Lower leg skin (tissue), 4 donors: Measurements from ENCODE around the gene PMIS2. TPM values are rescaled to one million over a fixed set of nuclear protein-coding genes. Genes with fewer than 3 reads are reported as not detected.

Experiments
- DNase-seq, 2 donors: peaks; one replicate each; pipeline ENCODE4 v3.0.0-alpha.2; 2019; ENCODE audit warnings: low spot score in 2 of 2
- H3K4me3 ChIP-seq: fragments of 200-600 bp; sonication (generic); 2 replicates; pipeline ENCODE4 v1.5.1; 2017; ENCODE audit warnings: mild to moderate bottlenecking, low read depth; ENCODE audit not compliant: poor library complexity, severe bottlenecking
- POLR2A ChIP-seq, 2 donors: fragments of 450-650 bp; IDR thresholded peaks; one replicate each; pipeline ENCODE4 v1.6.1; 2016 to 2017; ENCODE audit warnings: antibody characterized with exemption in 2 of 2, mild to moderate bottlenecking in 1 of 2, moderate library complexity in 1 of 2
- WGBS, 2 donors: methylation state at CpG; one replicate each; pipeline ENCODE4 v1.1.5; 2018; 5-methylcytosine and 5-hydroxymethylcytosine counted together
- intact Hi-C: fragments of 100-400 bp; cut with DNase I; formaldehyde crosslinking; loops from one replicate; pipeline ENCODE4 v1.15.0; 2023; ENCODE audit warnings: low total_unique reads
- total RNA-seq, 4 donors: library from RNA; depleted of rRNA; stranded (reverse); fragments of >200 nt; gene quantifications; one replicate each; pipeline ENCODE4 v1.1.0, GENCODE V29; 2016
- TF ChIP-seq, protein P1 (sequence below), 3 donors: fragments of 450-650 bp; IDR thresholded peaks; one replicate each; pipeline ENCODE4 v1.5.1; 2016; ENCODE audit warnings: antibody characterized with exemption in 3 of 3, mild to moderate bottlenecking in 3 of 3, moderate library complexity in 2 of 3

Gene PMIS2
- total RNA-seq, 4 donors from 2014 or later, result not detected

DNA sequence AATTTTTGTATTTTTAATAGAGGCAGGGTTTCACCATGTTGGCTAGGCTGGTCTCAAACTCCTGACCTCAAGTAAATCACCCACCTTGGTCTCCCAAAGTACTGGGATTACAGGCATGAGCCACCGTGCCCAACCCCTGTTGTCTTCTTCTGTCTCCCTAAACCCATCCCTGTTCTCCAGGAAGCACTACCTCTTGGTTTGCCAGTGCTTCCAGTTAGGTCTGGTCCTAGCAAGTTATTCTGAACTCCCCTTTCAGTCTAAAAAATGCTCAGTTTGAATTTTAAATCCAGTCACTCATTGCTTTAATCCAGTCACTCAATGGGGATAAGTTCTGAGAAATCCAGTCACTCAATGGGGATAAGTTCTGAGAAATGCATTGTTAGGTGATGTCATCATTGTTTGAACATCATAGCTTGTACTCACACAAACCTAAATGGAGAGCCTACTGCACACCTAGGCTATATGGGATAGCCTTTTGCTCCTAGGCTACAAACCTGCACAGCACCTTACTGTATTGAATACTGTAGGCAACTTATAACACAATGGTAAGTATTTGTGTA, 14.5 kb upstream of the PMIS2 start:
- DNase-seq, result no peak
- TF ChIP-seq, protein P1, sequence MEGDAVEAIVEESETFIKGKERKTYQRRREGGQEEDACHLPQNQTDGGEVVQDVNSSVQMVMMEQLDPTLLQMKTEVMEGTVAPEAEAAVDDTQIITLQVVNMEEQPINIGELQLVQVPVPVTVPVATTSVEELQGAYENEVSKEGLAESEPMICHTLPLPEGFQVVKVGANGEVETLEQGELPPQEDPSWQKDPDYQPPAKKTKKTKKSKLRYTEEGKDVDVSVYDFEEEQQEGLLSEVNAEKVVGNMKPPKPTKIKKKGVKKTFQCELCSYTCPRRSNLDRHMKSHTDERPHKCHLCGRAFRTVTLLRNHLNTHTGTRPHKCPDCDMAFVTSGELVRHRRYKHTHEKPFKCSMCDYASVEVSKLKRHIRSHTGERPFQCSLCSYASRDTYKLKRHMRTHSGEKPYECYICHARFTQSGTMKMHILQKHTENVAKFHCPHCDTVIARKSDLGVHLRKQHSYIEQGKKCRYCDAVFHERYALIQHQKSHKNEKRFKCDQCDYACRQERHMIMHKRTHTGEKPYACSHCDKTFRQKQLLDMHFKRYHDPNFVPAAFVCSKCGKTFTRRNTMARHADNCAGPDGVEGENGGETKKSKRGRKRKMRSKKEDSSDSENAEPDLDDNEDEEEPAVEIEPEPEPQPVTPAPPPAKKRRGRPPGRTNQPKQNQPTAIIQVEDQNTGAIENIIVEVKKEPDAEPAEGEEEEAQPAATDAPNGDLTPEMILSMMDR (IDR thresholded peaks at IDR 0.05), result no peak
- TF ChIP-seq POLR2A (IDR thresholded peaks at IDR 0.05), result no peak
- intact Hi-C loops, result no loop called here
- 75 to 95% methylated on average over 1 of the region's 1 CpG for WGBS, 2 donors
- no peak overlapping the region for H3K4me3 ChIP-seq

- H3K4me3 ChIP-seq, result no peak overlapping the region
- DNase-seq, result no peak
- intact Hi-C loops, result no loop called here
- 44 to 85% methylated on average over 1 of the region's 1 CpG for WGBS, 2 donors
- TF ChIP-seq, protein P1 (IDR thresholded peaks at IDR 0.05), result no peak
- TF ChIP-seq POLR2A (IDR thresholded peaks at IDR 0.05), result no peak
These were observed 8.1 kb upstream of the PMIS2 start for GRCh38 chr19:35577918-35578317.

DNA sequence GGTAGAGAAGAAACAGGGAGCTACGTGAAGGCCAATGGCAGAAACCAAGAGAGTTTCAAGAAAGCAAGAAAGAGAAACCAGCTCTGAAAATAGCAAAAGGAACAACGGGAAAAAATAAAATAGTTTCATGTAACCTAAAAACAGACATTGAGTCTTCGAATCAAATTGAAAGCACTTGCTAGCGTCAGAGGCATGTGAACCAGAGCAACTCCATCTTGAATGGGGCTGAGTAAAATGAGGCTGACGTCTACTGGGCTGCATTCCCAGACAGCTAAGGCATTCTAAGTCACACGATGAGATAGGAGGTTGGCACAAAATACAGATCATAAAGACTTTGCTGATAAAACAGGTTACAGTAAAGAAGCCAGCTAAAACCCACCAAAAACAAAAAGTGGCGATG, 7.3 kb upstream of the PMIS2 start:
- DNase-seq, result no peak
- no peak overlapping the region for H3K4me3 ChIP-seq
- intact Hi-C loops, result no loop called here
- 67 to 70% methylated on average over 7 of the region's 7 CpGs for WGBS, 2 donors
- TF ChIP-seq, protein P1 (IDR thresholded peaks at IDR 0.05), result no peak
- TF ChIP-seq POLR2A (IDR thresholded peaks at IDR 0.05), result no peak

GRCh38 chr19:35582760-35583159, 3.2 kb upstream of the PMIS2 start:
- TF ChIP-seq POLR2A (IDR thresholded peaks at IDR 0.05), result no peak
- TF ChIP-seq, protein P1 (IDR thresholded peaks at IDR 0.05), result no peak

DNA sequence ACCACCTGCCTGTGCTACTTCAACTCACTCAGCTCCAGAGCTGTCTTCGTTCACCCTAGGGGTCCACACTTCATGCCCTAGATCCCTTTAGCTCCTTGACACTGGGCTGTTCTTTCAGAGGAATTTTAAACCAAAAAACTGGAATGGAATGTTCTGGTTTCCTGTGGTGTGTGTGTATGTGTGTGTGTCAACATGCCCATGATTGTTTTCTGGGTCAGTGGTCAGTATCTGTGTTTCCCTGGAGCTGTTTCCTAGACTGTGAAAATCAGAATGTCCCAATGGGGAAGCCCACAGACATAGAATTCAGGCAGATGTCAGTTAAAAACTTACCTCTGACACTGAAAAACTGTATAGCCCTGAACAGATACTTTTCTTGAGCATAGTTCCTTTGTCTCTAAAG, 1.3 kb downstream of the PMIS2 start:
- DNase-seq, result no peak
- TF ChIP-seq, protein P1 (IDR thresholded peaks at IDR 0.05), result no peak
- TF ChIP-seq POLR2A (IDR thresholded peaks at IDR 0.05), result no peak
- intact Hi-C loops, result no loop called here
- no peak overlapping the region for H3K4me3 ChIP-seq
- WGBS, 2 donors, result 48 to 53% methylated on average over 1 of the region's 1 CpG

More at GRCh38 chr19:35582760-35583159, 3.2 kb upstream of the PMIS2 start:
- H3K4me3 ChIP-seq, result no peak overlapping the region
- WGBS, 2 donors, result 71 to 83% methylated on average over 1 of the region's 1 CpG
- intact Hi-C loops, result no loop called here
- no peak for DNase-seq

DNA sequence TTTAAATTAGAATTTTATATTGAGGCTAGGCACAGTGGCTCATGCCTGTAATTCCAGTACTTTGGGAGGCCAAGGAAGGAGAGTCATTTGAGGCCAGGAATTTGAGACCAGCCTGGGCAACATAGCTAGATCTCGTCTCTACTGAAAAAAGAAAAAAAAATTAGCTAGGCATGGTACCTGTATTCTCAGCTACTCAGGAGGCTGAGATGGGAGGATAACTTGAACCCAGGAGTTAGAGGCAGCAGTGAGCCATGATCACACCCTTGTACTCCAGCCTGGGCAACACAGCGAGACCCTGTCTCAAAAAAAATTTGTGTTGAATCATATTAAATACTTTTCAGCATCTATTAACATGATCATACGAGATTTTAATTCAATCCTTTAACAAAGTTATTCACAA, 4.9 kb downstream of the PMIS2 start:
- TF ChIP-seq, protein P1 (IDR thresholded peaks at IDR 0.05), result no peak
- TF ChIP-seq POLR2A (IDR thresholded peaks at IDR 0.05), result no peak
- no peak for DNase-seq
- WGBS, 2 donors, result 74 to 80% methylated on average over 3 of the region's 3 CpGs
- H3K4me3 ChIP-seq, result no peak overlapping the region
- intact Hi-C loops, result no loop called here
